ENCODE data around the gene KRT1. TPM values are rescaled to one million over a fixed set of nuclear protein-coding genes. Genes with fewer than 3 reads are reported as not detected.

The KRT1 gene
- total RNA-seq, 6 experiments from 2014 or later, result not detected

- H3K4me3 ChIP-seq, result no peak overlapping the region
- intact Hi-C loops (cut with DNase I), result no loop called here
- 59% methylated on average over 4 of the region's 4 CpGs for WGBS (ENCODE audit: insufficient coverage, low coverage, low lambda C conversion rate, missing lambda C conversion rate)
- no peaks in the 10 kb centered on the region for H3K9me3 ChIP-seq
- ATAC-seq, result no peak
- H3K36me3 ChIP-seq, result no peaks in the 10 kb centered on the region
- DNase-seq, result no peak
- no peak for TF ChIP-seq CTCF (IDR thresholded peaks at IDR 0.05)
- TF ChIP-seq POLR2A (IDR thresholded peaks at IDR 0.05), result no peak
- H3K27me3 ChIP-seq, result no peaks in the 10 kb centered on the region
- H3K27ac ChIP-seq, result no peak overlapping the region
- H3K4me1 ChIP-seq, result no peaks in the 10 kb centered on the region
Measured at GRCh38 chr12:52641468-52641867, 38.7 kb downstream of the KRT1 start.

- no peak for ATAC-seq
- 55% methylated on average over 4 of the region's 4 CpGs for WGBS (ENCODE audit: insufficient coverage, low coverage, low lambda C conversion rate, missing lambda C conversion rate)
- H3K36me3 ChIP-seq, result no peaks in the 10 kb centered on the region
- TF ChIP-seq CTCF (IDR thresholded peaks at IDR 0.05), result no peak
- no peak for TF ChIP-seq POLR2A (IDR thresholded peaks at IDR 0.05)
- no peak for DNase-seq
- no peaks in the 10 kb centered on the region for H3K4me1 ChIP-seq
- no peak overlapping the region for H3K27ac ChIP-seq
- H3K4me3 ChIP-seq, result no peak overlapping the region
- no peaks in the 10 kb centered on the region for H3K9me3 ChIP-seq
- intact Hi-C loops (cut with DNase I), result no loop called here
- no peaks in the 10 kb centered on the region for H3K27me3 ChIP-seq
Measured at GRCh38 chr12:52637299-52637698, 42.9 kb downstream of the KRT1 start.

- WGBS (ENCODE audit: insufficient coverage, low coverage, low lambda C conversion rate, missing lambda C conversion rate), result 55% methylated on average over 5 of the region's 5 CpGs
- intact Hi-C loops (cut with DNase I), result no loop called here
Measured at GRCh38 chr12:52636592-52637258, 43.5 kb downstream of the KRT1 start.

GRCh38 chr12:52636189-52636588 is 44.0 kb downstream of the KRT1 start:
- no peaks in the 10 kb centered on the region for H3K9me3 ChIP-seq
- intact Hi-C loops (cut with DNase I), result no loop called here
- 57% methylated on average over 6 of the region's 6 CpGs for WGBS (ENCODE audit: insufficient coverage, low coverage, low lambda C conversion rate, missing lambda C conversion rate)
- no peaks in the 10 kb centered on the region for H3K36me3 ChIP-seq
- DNase-seq, result no peak
- ATAC-seq, result no peak
- no peaks in the 10 kb centered on the region for H3K4me1 ChIP-seq
- no peak for TF ChIP-seq CTCF (IDR thresholded peaks at IDR 0.05)
- TF ChIP-seq POLR2A (IDR thresholded peaks at IDR 0.05), result no peak
- no peak overlapping the region for H3K4me3 ChIP-seq
- no peak overlapping the region for H3K27ac ChIP-seq
- no peaks in the 10 kb centered on the region for H3K27me3 ChIP-seq

More at GRCh38 chr12:52636592-52637258, 43.5 kb downstream of the KRT1 start:
- DNase-seq (no peak), ATAC-seq (no peak)
- H3K4me3 ChIP-seq, result no peak overlapping the region
- no peaks in the 10 kb centered on the region for H3K4me1 ChIP-seq
- TF ChIP-seq CTCF (IDR thresholded peaks at IDR 0.05) (no peak), POLR2A (IDR thresholded peaks at IDR 0.05) (no peak)
- no peaks in the 10 kb centered on the region for H3K27me3 ChIP-seq
- H3K9me3 ChIP-seq, result no peaks in the 10 kb centered on the region
- H3K36me3 ChIP-seq, result no peaks in the 10 kb centered on the region
- no peak overlapping the region for H3K27ac ChIP-seq
